ENCODE results near the gene BEAN1.
"Not testable (repeated sequence)": the region's sequence is repeated elsewhere in the genome, so short reads cannot be mapped to it uniquely, and the experiment has no call there.

The BEAN1 gene

DNA sequence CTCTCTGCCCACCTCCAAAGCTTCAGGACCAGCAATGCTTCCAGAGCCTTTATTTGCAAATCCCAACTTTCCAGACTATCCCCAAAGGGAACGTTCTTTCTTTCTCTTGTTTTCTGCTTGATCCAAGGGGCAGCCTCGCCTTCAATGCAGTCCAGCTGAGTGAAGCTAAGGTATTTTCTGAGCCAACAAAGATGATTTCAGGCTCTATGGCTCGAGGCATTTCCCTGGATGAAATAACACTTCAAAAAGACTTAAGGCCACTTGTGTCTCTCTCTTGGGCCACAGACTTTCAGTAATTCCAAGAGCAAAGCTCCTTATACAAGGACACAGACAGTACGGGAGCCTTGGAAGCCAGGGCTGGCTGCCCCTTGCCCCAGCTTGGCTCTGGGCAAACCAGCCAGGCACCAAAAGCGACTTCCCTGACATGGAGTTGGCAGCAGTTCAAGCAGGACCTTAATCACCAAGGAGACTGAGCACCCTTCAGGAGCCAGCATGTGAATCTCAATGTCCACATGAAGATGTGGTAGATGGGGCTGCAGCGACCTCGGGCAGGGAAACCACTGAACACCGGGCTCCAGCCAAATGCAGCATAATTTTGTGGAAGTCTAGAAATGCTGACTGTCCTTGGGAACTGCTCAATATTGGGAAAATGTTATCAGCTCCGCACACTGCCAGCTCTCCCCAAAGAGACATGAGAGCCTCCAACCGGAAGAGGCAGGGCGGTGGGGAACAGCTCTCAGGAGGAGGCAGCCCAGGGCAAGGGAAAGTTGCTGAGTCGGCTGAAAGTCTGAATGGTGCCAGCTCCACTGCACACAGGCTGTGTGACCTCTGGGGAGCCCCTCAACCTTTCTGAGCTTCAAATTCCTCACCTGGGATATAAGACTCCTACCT is 83.9 kb downstream of the BEAN1 start:
- no peak for DNase-seq

GRCh38 chr16:66511602-66512271 is 84.6 kb downstream of the BEAN1 start:
- DNase-seq: no peak

GRCh38 chr16:66512272-66513110 is 85.4 kb downstream of the BEAN1 start:
- DNase-seq: no peak

GRCh38 chr16:66513111-66513723 is 86.1 kb downstream of the BEAN1 start:
- no peak for DNase-seq

GRCh38 chr16:66514391-66514790 is 87.3 kb downstream of the BEAN1 start:
- not testable (repeated sequence) for DNase-seq

DNA sequence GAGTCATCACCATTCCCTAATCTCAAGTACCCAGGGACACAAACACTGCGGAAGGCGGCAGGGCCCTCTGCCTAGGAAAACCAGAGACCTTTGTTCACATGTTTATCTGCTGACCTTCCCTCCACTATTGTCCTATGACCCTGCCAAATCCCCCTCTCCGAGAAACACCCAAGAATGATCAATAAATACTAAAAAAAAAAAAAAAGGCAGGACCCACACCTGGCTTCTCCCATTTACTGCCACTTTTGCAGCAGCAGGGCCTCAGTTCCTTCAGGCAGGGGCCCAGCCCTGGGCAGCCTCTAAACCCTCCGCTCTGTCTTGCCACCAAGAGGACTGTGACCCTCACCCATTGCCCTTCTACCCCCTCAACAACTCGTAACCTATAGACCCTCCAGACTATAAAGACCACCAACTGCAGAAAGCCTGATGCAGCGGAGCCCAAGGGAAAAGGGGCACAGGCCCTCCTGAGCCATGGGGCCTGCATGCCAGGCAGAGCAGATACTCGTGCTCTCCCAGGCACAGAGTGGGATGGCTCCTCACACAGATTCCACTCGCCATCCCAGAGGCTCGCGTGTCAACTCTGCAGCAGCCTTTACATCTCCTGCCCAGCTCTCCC is 88.0 kb downstream of the BEAN1 start:
- DNase-seq: not testable (repeated sequence)

- DNase-seq: no peak
Measured at GRCh38 chr16:66515596-66516508, 88.8 kb downstream of the BEAN1 start.

DNA sequence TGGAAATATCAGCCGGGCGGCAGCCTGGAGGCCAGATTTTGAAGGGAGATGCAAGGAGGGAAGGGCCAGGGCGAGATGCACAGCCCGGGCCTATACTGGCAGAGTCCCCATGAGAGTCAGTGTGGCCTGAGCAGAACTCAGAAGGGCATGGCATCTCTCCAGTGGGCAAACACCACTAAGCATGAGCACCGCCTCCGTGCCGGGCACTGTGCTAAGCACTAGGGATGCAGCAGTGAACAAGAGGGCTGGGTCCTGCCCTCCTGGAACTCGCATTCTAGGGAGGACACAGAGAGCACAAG is 89.4 kb downstream of the BEAN1 start:
- no peak for DNase-seq

- DNase-seq: peak; percentile 71
Measured at GRCh38 chr16:66516808-66517585, 89.9 kb downstream of the BEAN1 start.

- DNase-seq: no peak
Measured at GRCh38 chr16:66517586-66518263, 90.6 kb downstream of the BEAN1 start.

GRCh38 chr16:66519482-66520373 is 92.6 kb downstream of the BEAN1 start:
- DNase-seq: no peak

GRCh38 chr16:66520406-66521170 is 93.5 kb downstream of the BEAN1 start:
- no peak for DNase-seq

DNA sequence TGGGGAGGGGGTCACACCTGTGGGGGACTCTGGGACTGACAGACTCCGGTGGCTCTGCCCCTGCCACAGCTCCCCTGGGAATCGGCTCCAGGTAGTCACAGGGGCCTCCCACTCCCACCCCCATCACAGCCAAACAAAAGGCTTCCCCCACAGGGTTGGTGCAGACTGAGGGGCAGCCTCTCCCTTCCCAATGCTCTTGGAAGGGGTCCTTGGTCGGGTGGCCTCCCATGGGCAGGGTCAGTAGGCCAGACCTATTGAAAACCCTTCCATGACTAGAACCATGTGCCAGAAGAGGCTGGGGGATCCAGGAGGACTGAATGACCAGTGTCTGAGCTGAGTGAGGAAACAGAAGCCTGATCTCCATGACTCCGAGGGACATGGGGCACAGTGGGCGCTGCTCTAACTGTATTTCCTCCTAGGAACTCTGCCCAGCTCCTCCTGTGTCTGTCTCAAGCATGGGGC is 94.2 kb downstream of the BEAN1 start:
- DNase-seq: no peak

DNA sequence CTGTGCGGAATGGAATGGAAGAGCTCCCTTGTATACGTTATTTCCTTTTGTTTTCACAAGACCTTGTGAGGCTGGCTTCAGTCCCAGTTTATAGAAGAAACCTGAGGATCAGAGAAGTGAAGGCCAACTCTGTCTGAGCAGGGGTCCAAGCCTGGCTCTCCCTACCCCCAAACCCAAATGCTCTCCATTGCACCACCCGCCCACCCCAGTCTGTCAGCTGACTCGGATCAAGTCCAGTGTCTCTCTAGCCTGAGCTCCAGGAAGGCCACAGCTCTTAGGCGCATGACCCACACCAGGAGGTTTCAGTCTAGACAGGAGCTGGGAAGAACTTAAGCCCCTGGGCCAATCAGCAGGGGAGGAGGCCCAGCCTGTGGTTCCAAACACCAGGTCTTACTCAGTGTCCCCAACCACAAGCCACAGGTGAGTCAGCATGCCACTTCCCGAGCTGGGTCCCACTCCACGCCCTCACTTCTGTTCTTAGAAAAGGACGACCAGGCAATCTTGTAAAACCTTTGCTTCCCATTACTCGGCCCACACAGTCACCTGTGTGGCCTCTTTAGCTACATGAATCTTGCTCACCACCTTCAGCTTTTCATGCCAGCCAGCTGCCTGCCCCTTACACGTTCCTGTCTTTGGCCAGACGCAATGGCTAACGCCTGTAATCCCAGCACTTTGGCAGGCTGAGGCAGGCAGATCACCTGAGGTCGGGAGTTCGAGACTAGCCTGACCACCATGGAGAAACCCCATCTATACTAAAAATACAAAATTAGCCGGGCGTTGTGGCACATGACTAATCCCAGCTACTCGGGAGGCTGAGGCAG is 95.1 kb downstream of the BEAN1 start:
- peak; percentile 83 for DNase-seq

DNA sequence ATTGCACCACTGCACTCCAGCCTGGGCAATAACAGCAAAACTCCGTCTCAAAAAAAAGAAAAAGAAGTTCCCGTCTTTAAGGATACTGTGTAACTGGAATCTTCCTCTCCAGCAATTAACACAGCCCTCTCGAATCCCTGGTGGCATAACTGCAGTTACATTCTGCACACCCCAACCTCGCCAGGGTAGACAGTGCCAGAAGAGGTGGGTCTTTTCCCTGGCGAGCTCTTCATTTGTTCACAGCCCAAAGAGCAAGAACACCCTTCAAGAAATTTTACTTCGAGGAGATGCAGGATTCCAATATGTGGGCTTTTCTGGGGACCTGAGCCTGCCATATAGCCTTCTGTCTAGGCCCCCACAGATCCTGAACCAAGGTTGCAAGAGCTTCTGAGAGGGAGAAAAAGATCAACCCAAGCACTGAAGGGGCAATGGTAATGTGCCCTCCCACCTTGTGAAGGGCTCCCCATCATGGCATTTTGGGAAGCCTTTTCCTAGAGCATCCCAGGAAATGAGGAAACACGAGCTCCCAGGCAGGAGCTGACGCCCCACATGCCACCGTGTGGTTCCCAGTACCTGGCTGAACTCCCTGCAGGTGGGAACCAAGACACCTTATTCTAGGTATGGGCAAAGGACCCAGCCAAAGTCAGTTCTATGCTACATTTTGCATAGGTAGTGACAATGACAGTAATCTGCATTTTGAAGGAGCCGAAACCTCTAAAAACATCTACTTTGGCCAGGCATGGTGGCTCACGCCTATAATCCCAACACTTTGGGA is 95.9 kb downstream of the BEAN1 start:
- DNase-seq: no peak

DNA sequence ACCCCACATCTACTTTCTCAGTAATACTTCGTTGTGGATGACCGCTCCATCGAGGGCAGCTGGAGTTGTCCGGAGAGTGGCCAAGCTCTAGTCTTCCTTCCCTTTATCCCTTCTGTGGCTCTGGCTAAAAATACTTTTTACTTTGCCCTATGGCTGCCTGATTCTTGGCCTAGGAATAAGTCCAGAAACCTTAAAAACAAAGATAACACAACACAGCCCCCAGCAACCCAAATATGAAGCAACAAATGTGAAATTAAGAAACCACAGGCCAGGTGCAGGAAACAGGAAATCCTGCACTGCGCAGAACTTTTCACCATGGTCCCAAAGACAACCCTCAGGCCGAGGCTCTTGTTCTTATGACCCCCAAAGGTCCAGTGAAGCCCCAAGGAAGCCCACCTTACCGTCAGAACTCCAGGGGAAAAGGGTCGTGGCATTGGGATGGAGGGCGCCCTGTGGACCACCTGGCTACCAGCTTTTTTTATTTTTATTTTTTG is 96.8 kb downstream of the BEAN1 start:
- peak; percentile 69 for DNase-seq
